NCI-H69 (cell line): Measurements from ENCODE around the gene GSK3B.
"Not testable (repeated sequence)": the region's sequence is repeated elsewhere in the genome, so short reads cannot be mapped to it uniquely, and the experiment has no call there.

Experiments
- DNase-seq: peaks from one replicate; lab custom pipeline; 2025; lab: John Stamatoyannopoulos, UW

The GSK3B gene

GRCh38 chr3:120053647-120054046 lies 40.6 kb downstream of the GSK3B start:
- not testable (repeated sequence) for DNase-seq

GRCh38 chr3:120052677-120053076 lies 41.6 kb downstream of the GSK3B start:
- no peak for DNase-seq

- DNase-seq, result peak; percentile 8
Measured at GRCh38 chr3:120052225-120052624, 42.0 kb downstream of the GSK3B start.

- not testable (repeated sequence) for DNase-seq
Measured at GRCh38 chr3:120051570-120051969, 42.7 kb downstream of the GSK3B start.

GRCh38 chr3:120049881-120050539 lies 44.2 kb downstream of the GSK3B start:
- DNase-seq, result no peak

GRCh38 chr3:120049072-120049471 lies 45.2 kb downstream of the GSK3B start:
- DNase-seq, result no peak

GRCh38 chr3:120048355-120049041 lies 45.7 kb downstream of the GSK3B start:
- no peak for DNase-seq

GRCh38 chr3:120047686-120048085 lies 46.6 kb downstream of the GSK3B start:
- DNase-seq, result no peak

GRCh38 chr3:120040813-120041377 lies 53.4 kb downstream of the GSK3B start:
- DNase-seq, result no peak

GRCh38 chr3:120039642-120040610 lies 54.3 kb downstream of the GSK3B start:
- DNase-seq, result peak; percentile 15

GRCh38 chr3:120033596-120033995 lies 60.7 kb downstream of the GSK3B start:
- DNase-seq, result no peak

GRCh38 chr3:120031561-120031960 lies 62.7 kb downstream of the GSK3B start:
- no peak for DNase-seq

- no peak for DNase-seq
Measured at GRCh38 chr3:120029749-120030148, 64.5 kb downstream of the GSK3B start.

GRCh38 chr3:120028271-120029047 lies 65.8 kb downstream of the GSK3B start:
- DNase-seq, result no peak

- DNase-seq, result no peak
Measured at GRCh38 chr3:120027226-120027625, 67.0 kb downstream of the GSK3B start.

- no peak for DNase-seq
Measured at GRCh38 chr3:120025520-120025919, 68.7 kb downstream of the GSK3B start.

- no peak for DNase-seq
Measured at GRCh38 chr3:120024103-120024502, 70.1 kb downstream of the GSK3B start.

- DNase-seq, result no peak
Measured at GRCh38 chr3:120022729-120023128, 71.5 kb downstream of the GSK3B start.

- DNase-seq, result no peak
Measured at GRCh38 chr3:120021523-120021922, 72.7 kb downstream of the GSK3B start.

GRCh38 chr3:120018299-120018698 lies 75.9 kb downstream of the GSK3B start:
- no peak for DNase-seq

GRCh38 chr3:120017692-120018091 lies 76.6 kb downstream of the GSK3B start:
- no peak for DNase-seq
